Esophagus squamous epithelium (tissue), 4 donors: ENCODE data around the gene SMYD1.

Experiments used
- CTCF ChIP-seq, 6 experiments: fragments of 450-650 bp in 4 of 6; fragments of 200-600 bp in 2 of 6; sonication (generic) in 2 of 6; IDR thresholded peaks; one replicate each; pipeline ENCODE4 v1.5.1; 2016 to 2019; ENCODE audit warnings: antibody characterized with exemption in 6 of 6, mild to moderate bottlenecking in 4 of 6, moderate library complexity in 4 of 6
- POLR2A ChIP-seq, 4 donors: fragments of 450-650 bp; IDR thresholded peaks; one replicate each; pipeline ENCODE4 v1.6.1; 2017; ENCODE audit warnings: antibody characterized with exemption in 4 of 4, mild to moderate bottlenecking in 4 of 4, moderate library complexity in 3 of 4

DNA sequence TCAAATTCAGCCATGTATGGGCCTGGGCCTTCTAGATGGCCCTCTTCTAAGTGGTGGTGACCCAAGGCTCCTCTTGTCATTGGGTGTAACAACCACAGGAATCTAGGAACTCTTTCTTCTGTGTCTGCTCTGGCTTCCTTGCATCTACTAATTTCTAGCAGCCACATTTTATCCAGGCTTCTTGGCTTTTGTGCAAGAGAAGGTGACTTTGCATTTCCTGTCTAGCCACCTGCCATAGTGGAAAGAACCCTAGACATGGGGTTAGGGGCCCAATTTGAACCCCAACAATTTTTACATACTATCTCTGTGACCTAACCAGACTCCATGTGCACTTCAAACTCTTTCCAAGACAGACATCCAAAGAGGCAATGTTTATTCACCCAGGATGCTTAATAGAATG, 25.1 kb downstream of the SMYD1 start:
- TF ChIP-seq POLR2A (IDR thresholded peaks at IDR 0.05) (no peak), CTCF (IDR thresholded peaks at IDR 0.05) (no peak)
